GM12878 (cell line): Measurements from ENCODE around the gene MILR1. TPM values are rescaled to one million over a fixed set of nuclear protein-coding genes. Genes with fewer than 3 reads are reported as not detected.

ENCODE experiments used
- ATAC-seq: fragments of 200-7000 bp; cut with Tn5 transposase; 3 replicates; pipeline ENCODE4 v1.9.1; 2020; ENCODE audit warnings: mild to moderate bottlenecking, moderate library complexity
- BruUV-seq: library from RNA; stranded (reverse); fragments of 400-500 nt; replicated peaks from 2 replicates; lab custom pipeline; 2021; lab: Mats Ljungman, UMichigan
- CTCF ChIA-PET: fragments of 300-600 bp; sonication (Branson Sonifier 250); formaldehyde crosslinking; extraction: SDS; loops from one replicate; lab custom pipeline; 2021; ENCODE audit warnings: inconsistent platforms; lab: Yijun Ruan, JAX
- POLR2A ChIA-PET: fragments of 350-600 bp; formaldehyde crosslinking; extraction: SDS; loops from one replicate; lab custom pipeline; 2021; ENCODE audit warnings: inconsistent platforms; lab: Charles Lee
- RAD21 ChIA-PET: fragments of 300-600 bp; sonication (Branson Sonifier 250); formaldehyde crosslinking; loops from one replicate; lab custom pipeline; 2023; ENCODE audit warnings: antibody characterized with exemption; ENCODE audit not compliant: unreplicated experiment; lab: Charles Lee
- SMC1A ChIA-PET: fragments of 300-600 bp; sonication (Branson Sonifier 250); formaldehyde crosslinking; loops from one replicate; lab custom pipeline; 2023; ENCODE audit not compliant: unreplicated experiment, uncharacterized antibody; lab: Charles Lee
- DNase-seq: peaks from one replicate; pipeline ENCODE4 v3.0.0-alpha.2; 2011; ENCODE audit warnings: low read depth, low spot score
- FAIRE-seq: peaks from 3 replicates; lab custom pipeline; 2011; peaks lifted over from hg19 to GRCh38; lab: Jason Lieb, UNC
- H2AFZ ChIP-seq: 2 replicates; pipeline ENCODE4 v1.6.0; 2011; ENCODE audit warnings: low read depth, low read length, control low read depth; ENCODE audit not compliant: control insufficient read depth
- H3K27ac ChIP-seq: 2 replicates; pipeline ENCODE4 v1.5.1; 2011; ENCODE audit warnings: control low read depth; ENCODE audit not compliant: control insufficient read depth, insufficient read depth
- H3K27me3 ChIP-seq, 2 experiments: replicated peaks in 1 of 2; 2 replicates each; pipeline versions ENCODE4 v1.6.0 to v1.6.1; 2011; ENCODE audit warnings: low read length in 1 of 2; ENCODE audit not compliant: control insufficient read depth in 2 of 2, insufficient read depth in 2 of 2
- H3K36me3 ChIP-seq, 2 experiments: 2 replicates each; pipeline ENCODE4 v1.5.1; 2011; ENCODE audit warnings: low read length in 1 of 2; ENCODE audit not compliant: control insufficient read depth in 2 of 2, insufficient read depth in 2 of 2
- H3K4me1 ChIP-seq: 2 replicates; pipeline ENCODE4 v1.6.1; 2011; ENCODE audit warnings: mild to moderate bottlenecking, low read length, moderate library complexity, mixed read lengths; ENCODE audit not compliant: control insufficient read depth, insufficient read depth
- H3K4me2 ChIP-seq: 2 replicates; pipeline ENCODE4 v1.6.0; 2011; ENCODE audit warnings: control low read depth; ENCODE audit not compliant: control insufficient read depth, insufficient read depth
- H3K4me3 ChIP-seq: fragments of 200-600 bp; sonication (generic); 2 replicates; pipeline ENCODE4 v1.5.1; 2016
- H3K79me2 ChIP-seq: 2 replicates; pipeline ENCODE4 v1.6.0; 2011; ENCODE audit warnings: low read length; ENCODE audit not compliant: control insufficient read depth, insufficient read depth
- H3K9ac ChIP-seq: 2 replicates; pipeline ENCODE4 v1.8.0; 2011; ENCODE audit warnings: low read length, control low read depth, mixed read lengths; ENCODE audit not compliant: control insufficient read depth, insufficient read depth
- H3K9me3 ChIP-seq: replicated peaks from 3 replicates; pipeline ENCODE4 v1.5.1; 2011; ENCODE audit warnings: mild to moderate bottlenecking, low read length; ENCODE audit not compliant: control insufficient read depth, insufficient read depth
- H4K20me1 ChIP-seq: 2 replicates; pipeline ENCODE4 v1.6.0; 2011; ENCODE audit not compliant: control insufficient read depth, insufficient read depth
- CUX1 ChIP-seq: IDR thresholded peaks from 2 replicates; pipeline ENCODE4 v1.6.1; 2012; ENCODE audit warnings: improper control_type of control experiment, low read depth, low read length; ENCODE audit not compliant: insufficient replicate concordance
- FOXK2 ChIP-seq: fragments of 450-650 bp; IDR thresholded peaks from 2 replicates; pipeline ENCODE4 v1.6.1; 2017; ENCODE audit warnings: mild to moderate bottlenecking, moderate library complexity
- JUNB ChIP-seq: IDR thresholded peaks from 2 replicates; pipeline ENCODE4 v1.6.1; 2016; ENCODE audit warnings: antibody characterized with exemption, mild to moderate bottlenecking
- JUND ChIP-seq: IDR thresholded peaks from 2 replicates; pipeline ENCODE4 v1.6.1; 2012; ENCODE audit warnings: low read depth, mild to moderate bottlenecking, low read length, improper control_type of control experiment, moderate library complexity
- PAX5 ChIP-seq: IDR thresholded peaks from 2 replicates; pipeline ENCODE4 v1.6.1; 2011; ENCODE audit warnings: low read depth, low read length, borderline replicate concordance
- PBX3 ChIP-seq: IDR thresholded peaks from 2 replicates; pipeline ENCODE4 v1.6.1; 2011; ENCODE audit warnings: mild to moderate bottlenecking, low read depth, low read length, moderate library complexity; ENCODE audit not compliant: insufficient replicate concordance
- POLR2AphosphoS5 ChIP-seq: IDR thresholded peaks from 2 replicates; pipeline ENCODE4 v1.6.1; 2011; ENCODE audit warnings: mild to moderate bottlenecking, low read length, inconsistent platforms
- SUPT20H ChIP-seq: IDR thresholded peaks from 2 replicates; pipeline ENCODE4 v1.6.1; 2011; ENCODE audit warnings: low read depth, mild to moderate bottlenecking, low read length, moderate library complexity, borderline replicate concordance; ENCODE audit not compliant: control insufficient read depth
- ZBTB11 ChIP-seq: fragments of 450-650 bp; formaldehyde crosslinking; IDR thresholded peaks from 2 replicates; pipeline ENCODE4 v1.5.0; 2022; ENCODE audit warnings: mild to moderate bottlenecking, missing genetic modification characterization
- WGBS: methylation state at CpG from one replicate; pipeline ENCODE4 v1.1.6; 2016; ENCODE audit warnings: low lambda C conversion rate; ENCODE audit not compliant: insufficient replicate concordance, insufficient coverage; ENCODE audit errors: missing lambda C conversion rate; 5-methylcytosine and 5-hydroxymethylcytosine counted together
- in situ Hi-C: fragments of 300-500 bp; cut with MboI; formaldehyde crosslinking; loops from 9 replicates; pipeline ENCODE4 v1.14.3; 2018; ENCODE audit warnings: mixed read lengths
- intact Hi-C: fragments of 100-400 bp; cut with micrococcal nuclease; formaldehyde crosslinking; loops from one replicate; pipeline ENCODE4 v1.14.2; 2022; ENCODE audit not compliant: unreplicated experiment
- polyA plus RNA-seq, 11 experiments: library from polyadenylated mRNA; depleted of rRNA in 4 of 11; unstranded in 6 of 11; stranded (reverse) in 5 of 11; fragments of >200 nt; fragmentation: Nextera tagmentation in 4 of 11; fragmentation: Illumina TruSeq in 1 of 11; extraction: Ambion mirVana in 4 of 11; extraction: Trizol in 1 of 11; gene quantifications; 1 replicate in 1 of 11; 2 replicates in 10 of 11; pipeline versions ENCODE4 v1.2.1 to v1.2.3, GENCODE V29; 2011 to 2016; ENCODE audit warnings: inconsistent platforms in 2 of 11, missing spikeins in 2 of 11, low read depth in 1 of 11
- total RNA-seq, 4 experiments: library from RNA; depleted of rRNA in 3 of 4; stranded (reverse); fragments of >200 nt in 3 of 4; fragmentation: Illumina TruSeq in 1 of 4; extraction: Trizol in 1 of 4; gene quantifications; 2 replicates each; pipeline versions ENCODE4 v1.2.1 to v1.2.3, GENCODE V29; 2013 to 2021

MILR1 gene
- total and polyA plus RNA-seq, 10 of the 15 experiments (the other 5 are each of a cell fraction or from before 2014, with no cell fraction given) = 2.0 to 47.2 (median 17.2) TPM

- in situ Hi-C loops = no loop called here
- BruUV-seq = no TSS peak
- intact Hi-C loops = no loop called here
- ATAC-seq = no peak
- SMC1A ChIA-PET = interaction anchor here (0.7 to 3.3 kb wide), 4 partner anchors 11 to 81 kb away, joined by 3 to 17 read pairs (median 4); no protein-coding TSS in a partner anchor
- no peak for DNase-seq
- Histone ChIP-seq H2AFZ (no peak overlapping the region), H3K9me3 (no peaks in the 10 kb centered on the region; the same call in 2 of the 3 replicates), H4K20me1 (no peaks in the 10 kb centered on the region), H3K79me2 (no peaks in the 10 kb centered on the region), H3K4me3 (no peak overlapping the region), H3K27ac (no peak overlapping the region), H3K36me3 (no peaks in the 10 kb centered on the region), H3K27me3 (no peaks in the 10 kb centered on the region), H3K4me2 (no peak overlapping the region), H3K9ac (no peak overlapping the region), H3K4me1 (peaks cover 50% of the 10 kb centered on the region)
- WGBS = 97% methylated on average over 2 of the region's 2 CpGs
- POLR2A ChIA-PET = interaction anchor here (1.2 to 1.6 kb wide), 2 partner anchors 10 to 58 kb away, joined by 4 to 5 read pairs; no protein-coding TSS in a partner anchor
- CTCF ChIA-PET = interaction anchor here (1.0 kb wide), 2 partner anchors 15 to 81 kb away, joined by 3 read pairs; no protein-coding TSS in a partner anchor
- FAIRE-seq = no peak
- RAD21 ChIA-PET = interaction anchor here (0.6 to 3.4 kb wide), 2 partner anchors 11 to 373 kb away, joined by 3 to 20 read pairs; no protein-coding TSS in a partner anchor
- TF ChIP-seq CUX1 (no peak), PAX5 (no peak), PBX3 (no peak), JUND (no peak), JUNB (no peak), FOXK2 (no peak), POLR2AphosphoS5 (no peak), SUPT20H (no peak), ZBTB11 (CRISPR knock-in tag) (no peak)
These were observed 47.0 kb upstream of the MILR1 start for GRCh38 chr17:64401941-64402340.
